Mesenchymal stem cell (in vitro differentiated cells and primary cell): ENCODE measurements around the gene SNX25.

ENCODE experiments used
- DNase-seq: peaks from one replicate; pipeline ENCODE4 v3.0.0-alpha.2; 2013
- H2AFZ ChIP-seq: one replicate; pipeline ENCODE4 v1.6.1; 2013; ENCODE audit warnings: low read depth, mild to moderate bottlenecking, control low read depth, inconsistent platforms, low read length, moderate library complexity
- H2AK5ac ChIP-seq: 2 replicates; pipeline ENCODE4 v1.6.1; 2013; ENCODE audit warnings: low read length, moderate library complexity, mild to moderate bottlenecking, inconsistent platforms; ENCODE audit not compliant: severe bottlenecking
- H2BK120ac ChIP-seq: one replicate; pipeline ENCODE4 v1.6.1; 2013; ENCODE audit warnings: low read depth, mild to moderate bottlenecking, inconsistent platforms, low read length, moderate library complexity
- H2BK12ac ChIP-seq, 2 experiments: one replicate each; pipeline ENCODE4 v1.6.1; 2013; ENCODE audit warnings: inconsistent platforms in 2 of 2, low read length in 2 of 2, mild to moderate bottlenecking in 2 of 2, moderate library complexity in 2 of 2, control low read depth in 1 of 2
- H2BK15ac ChIP-seq: one replicate; pipeline ENCODE4 v1.6.1; 2013; ENCODE audit warnings: mild to moderate bottlenecking, low read depth, inconsistent platforms; ENCODE audit not compliant: poor library complexity, severe bottlenecking
- H2BK5ac ChIP-seq: 2 replicates; pipeline ENCODE4 v1.6.1; 2013; ENCODE audit warnings: low read depth, mild to moderate bottlenecking, low read length, control low read depth, inconsistent platforms; ENCODE audit not compliant: poor library complexity, severe bottlenecking
- H3K14ac ChIP-seq, 2 experiments: one replicate each; pipeline ENCODE4 v1.6.1; 2013; ENCODE audit warnings: inconsistent platforms in 2 of 2, low read length in 2 of 2, control low read depth in 1 of 2, mild to moderate bottlenecking in 1 of 2, moderate library complexity in 1 of 2
- H3K18ac ChIP-seq, 2 experiments: one replicate each; pipeline ENCODE4 v1.6.1; 2013; ENCODE audit warnings: inconsistent platforms in 2 of 2, low read length in 2 of 2, control low read depth in 1 of 2, low read depth in 1 of 2, mild to moderate bottlenecking in 1 of 2
- H3K23ac ChIP-seq, 2 experiments: one replicate each; pipeline ENCODE4 v1.6.1; 2013; ENCODE audit warnings: inconsistent platforms in 2 of 2, low read length in 2 of 2, mild to moderate bottlenecking in 2 of 2, moderate library complexity in 2 of 2, control low read depth in 1 of 2
- H3K27ac ChIP-seq: 2 replicates; pipeline ENCODE4 v1.5.1; 2013; ENCODE audit warnings: mild to moderate bottlenecking, moderate library complexity, low read length, control low read depth, inconsistent platforms; ENCODE audit not compliant: poor library complexity, severe bottlenecking
- H3K27me3 ChIP-seq, 2 experiments: 2 replicates each; pipeline versions ENCODE4 v1.6.1 to v1.7.0; 2013; ENCODE audit warnings: low read length in 2 of 2, mild to moderate bottlenecking in 2 of 2, moderate library complexity in 2 of 2, control low read depth in 1 of 2, inconsistent platforms in 1 of 2; ENCODE audit not compliant: control insufficient read depth in 1 of 2, insufficient read depth in 1 of 2
- H3K36me3 ChIP-seq, 2 experiments: 2 replicates each; pipeline versions ENCODE4 v1.6.1 to v1.7.0; 2013; ENCODE audit warnings: low read length in 2 of 2, control low read depth in 1 of 2, inconsistent platforms in 1 of 2, low read depth in 1 of 2, mild to moderate bottlenecking in 1 of 2; ENCODE audit not compliant: insufficient read depth in 2 of 2, control insufficient read depth in 1 of 2
- H3K4ac ChIP-seq, 2 experiments: one replicate each; pipeline ENCODE4 v1.6.1; 2013; ENCODE audit warnings: inconsistent platforms in 2 of 2, low read length in 2 of 2, mild to moderate bottlenecking in 2 of 2, moderate library complexity in 2 of 2, control low read depth in 1 of 2, low read depth in 1 of 2
- H3K4me1 ChIP-seq: 2 replicates; pipeline ENCODE4 v1.6.1; 2013; ENCODE audit warnings: low read depth, low read length, control low read depth; ENCODE audit not compliant: control insufficient read depth, insufficient read depth
- H3K4me2 ChIP-seq: 2 replicates; pipeline ENCODE4 v1.6.1; 2013; ENCODE audit warnings: low read length, mild to moderate bottlenecking, inconsistent platforms; ENCODE audit not compliant: poor library complexity, severe bottlenecking
- H3K4me3 ChIP-seq, 2 experiments: 2 replicates each; pipeline versions ENCODE4 v1.5.1 to v1.7.0; 2013; ENCODE audit warnings: low read length in 2 of 2, mild to moderate bottlenecking in 2 of 2, control low read depth in 1 of 2, low read depth in 1 of 2; ENCODE audit not compliant: insufficient read depth in 1 of 2
- H3K79me1 ChIP-seq: replicated peaks from 2 replicates; pipeline ENCODE4 v1.6.1; 2013; ENCODE audit warnings: mild to moderate bottlenecking, control low read depth, low read length, inconsistent platforms; ENCODE audit not compliant: poor library complexity, severe bottlenecking
- H3K9ac ChIP-seq: 2 replicates; pipeline ENCODE4 v1.7.0; 2013; ENCODE audit warnings: mild to moderate bottlenecking, low read length, moderate library complexity
- H3K9me3 ChIP-seq: 2 replicates; pipeline ENCODE4 v1.7.0; 2013; ENCODE audit warnings: mild to moderate bottlenecking, low read length; ENCODE audit not compliant: control insufficient read depth
- H4K8ac ChIP-seq: one replicate; pipeline ENCODE4 v1.6.1; 2013; ENCODE audit warnings: inconsistent platforms, mild to moderate bottlenecking, low read length, moderate library complexity
- H4K91ac ChIP-seq: one replicate; pipeline ENCODE4 v1.6.1; 2013; ENCODE audit warnings: mild to moderate bottlenecking, low read length, inconsistent platforms
- WGBS: methylation state at CpG from one replicate; pipeline ENCODE4 v1.1.7; 2013; ENCODE audit warnings: mixed read lengths; 5-methylcytosine and 5-hydroxymethylcytosine counted together

The SNX25 gene

GRCh38 chr4:185404031-185404430 is 194.6 kb downstream of the SNX25 start:
- Histone ChIP-seq H3K27ac (no peak overlapping the region), H2BK15ac (no peak overlapping the region), H2AK5ac (no peak overlapping the region), H3K4me1 (no peaks in the 10 kb centered on the region), H3K4me3 (no peak overlapping the region), H3K27me3 (no peaks in the 10 kb centered on the region), H2BK5ac (no peak overlapping the region), H4K8ac (no peak overlapping the region), H3K79me1 (no peaks in the 10 kb centered on the region), H3K23ac (no peak overlapping the region), H2BK12ac (no peak overlapping the region), H3K9ac (no peak overlapping the region), H3K36me3 (peaks cover 11 to 88% of the 10 kb centered on the region in 2 experiments), H2AFZ (no peak overlapping the region), H4K91ac (no peak overlapping the region), H2BK120ac (no peak overlapping the region), H3K14ac (no peak overlapping the region), H3K4ac (no peak overlapping the region), H3K9me3 (no peaks in the 10 kb centered on the region), H3K4me2 (no peak overlapping the region), H3K18ac (no peak overlapping the region)
- DNase-seq = no peak
- WGBS = 100% methylated on average over 4 of the region's 4 CpGs

GRCh38 chr4:185405296-185405999 is 196.1 kb downstream of the SNX25 start:
- peaks cover 14 to 83% of the 10 kb centered on the region in 2 experiments for H3K36me3 ChIP-seq
- H4K91ac ChIP-seq = no peak overlapping the region
- WGBS = 100% methylated on average over 4 of the region's 6 CpGs
- H2BK5ac ChIP-seq = no peak overlapping the region
- no peak overlapping the region for H3K9ac ChIP-seq
- peaks cover 3% of the 10 kb centered on the region for H3K9me3 ChIP-seq
- no peak overlapping the region for H3K23ac ChIP-seq
- DNase-seq = no peak
- H2BK15ac ChIP-seq = no peak overlapping the region
- H2AK5ac ChIP-seq = no peak overlapping the region
- no peak overlapping the region for H3K4me2 ChIP-seq
- no peak overlapping the region for H3K27ac ChIP-seq
- no peaks in the 10 kb centered on the region for H3K27me3 ChIP-seq
- H3K79me1 ChIP-seq = no peaks in the 10 kb centered on the region
- H3K14ac ChIP-seq = no peak overlapping the region
- H2BK120ac ChIP-seq = no peak overlapping the region
- no peaks in the 10 kb centered on the region for H3K4me1 ChIP-seq
- H3K4ac ChIP-seq = no peak overlapping the region
- no peak overlapping the region for H4K8ac ChIP-seq
- H2AFZ ChIP-seq = no peak overlapping the region
- H3K18ac ChIP-seq = no peak overlapping the region
- no peak overlapping the region for H3K4me3 ChIP-seq
- H2BK12ac ChIP-seq = no peak overlapping the region

DNA sequence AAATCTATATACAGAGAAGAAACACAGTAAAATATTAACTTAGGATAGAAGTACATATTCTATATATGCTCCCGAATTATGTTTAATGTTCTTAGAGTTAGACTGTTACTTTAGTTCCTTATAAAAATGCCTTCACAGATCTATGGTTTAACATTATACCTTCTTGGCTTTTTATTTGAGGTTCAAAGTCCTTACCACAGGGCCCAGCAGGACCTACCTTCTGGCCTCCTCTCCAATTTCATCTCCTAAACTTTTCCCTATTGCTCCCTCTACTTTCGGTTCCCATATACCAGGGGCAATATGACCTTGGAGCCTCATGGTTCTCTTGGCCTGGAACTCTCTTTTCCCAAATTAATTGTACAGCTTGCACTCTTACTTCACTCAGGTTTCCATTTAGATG is 199.0 kb downstream of the SNX25 start:
- no peak overlapping the region for H4K8ac ChIP-seq
- H2AFZ ChIP-seq = no peak overlapping the region
- H3K27ac ChIP-seq = no peak overlapping the region
- H2BK120ac ChIP-seq = no peak overlapping the region
- peaks cover 11 to 75% of the 10 kb centered on the region in 2 experiments for H3K36me3 ChIP-seq
- WGBS = 96% methylated on average over 1 of the region's 2 CpGs
- no peak overlapping the region for H3K9ac ChIP-seq
- no peak overlapping the region for H3K4me3 ChIP-seq
- H4K91ac ChIP-seq = no peak overlapping the region
- H3K4me2 ChIP-seq = no peak overlapping the region
- H2BK5ac ChIP-seq = no peak overlapping the region
- no peak overlapping the region for H3K18ac ChIP-seq
- H3K14ac ChIP-seq = no peak overlapping the region
- H3K23ac ChIP-seq = no peak overlapping the region
- no peak for DNase-seq
- no peak overlapping the region for H2BK12ac ChIP-seq
- H2BK15ac ChIP-seq = no peak overlapping the region
- no peak overlapping the region for H3K4ac ChIP-seq
- H2AK5ac ChIP-seq = no peak overlapping the region
- H3K9me3 ChIP-seq = peaks cover 3% of the 10 kb centered on the region
- no peaks in the 10 kb centered on the region for H3K79me1 ChIP-seq
- no peaks in the 10 kb centered on the region for H3K27me3 ChIP-seq
- no peaks in the 10 kb centered on the region for H3K4me1 ChIP-seq

- WGBS = 100% methylated on average over 1 of the region's 5 CpGs
These were observed 202.5 kb downstream of the SNX25 start for GRCh38 chr4:185411849-185412248.

More at GRCh38 chr4:185411849-185412248, 202.5 kb downstream of the SNX25 start:
- no peaks in the 10 kb centered on the region for H3K4me1 ChIP-seq
- H3K27ac ChIP-seq = no peak overlapping the region
- no peak overlapping the region for H3K4me3 ChIP-seq
- no peak overlapping the region for H2BK15ac ChIP-seq
- H4K91ac ChIP-seq = no peak overlapping the region
- no peak overlapping the region for H2BK5ac ChIP-seq
- no peak overlapping the region for H3K9ac ChIP-seq
- no peak overlapping the region for H3K23ac ChIP-seq
- no peak overlapping the region for H2AK5ac ChIP-seq
- peaks cover 3% of the 10 kb centered on the region for H3K79me1 ChIP-seq
- no peak overlapping the region for H3K4ac ChIP-seq
- H3K14ac ChIP-seq = no peak overlapping the region
- H2AFZ ChIP-seq = no peak overlapping the region
- peaks cover 3% of the 10 kb centered on the region for H3K9me3 ChIP-seq
- DNase-seq = no peak
- no peak overlapping the region for H3K4me2 ChIP-seq
- H3K27me3 ChIP-seq = no peaks in the 10 kb centered on the region
- H3K36me3 ChIP-seq = peaks cover 3 to 77% of the 10 kb centered on the region in 2 experiments
- H2BK12ac ChIP-seq = no peak overlapping the region
- H2BK120ac ChIP-seq = no peak overlapping the region
- no peak overlapping the region for H4K8ac ChIP-seq
- no peak overlapping the region for H3K18ac ChIP-seq
